ENCODE measurements around the gene CDK5.

CDK5 gene

GRCh38 chr7:151062399-151063211 is 4.9 kb upstream of the CDK5 start:
- H3K27ac ChIP-seq (ENCODE audit: low read depth in 2 of 2, low read length in 2 of 2), result peak overlapping the region; percentile 70 to 75
- H3K9ac ChIP-seq (ENCODE audit: low read depth in 1 of 2, low read length in 2 of 2), result peak overlapping the region in 1 of 2 donors; percentile 73
- peaks cover 16 to 25% of the 10 kb centered on the region in 2 donors for H3K36me3 ChIP-seq (ENCODE audit: control insufficient read depth in 2 of 2, insufficient read depth in 2 of 2, low read length in 2 of 2)
- H3K4me1 ChIP-seq (ENCODE audit: control insufficient read depth in 2 of 2, insufficient read depth in 2 of 2, low read length in 2 of 2), result peaks cover 37 to 39% of the 10 kb centered on the region in 2 donors
- no peaks in the 10 kb centered on the region for H3K9me3 ChIP-seq (ENCODE audit: control insufficient read depth in 2 of 2, low read length in 2 of 2)
- H3K4me3 ChIP-seq (ENCODE audit: low read length in 2 of 2), result peak overlapping the region; percentile 61 to 70
- H3K27me3 ChIP-seq (ENCODE audit: control insufficient read depth in 2 of 2, insufficient read depth in 2 of 2, low read length in 2 of 2), result no peaks in the 10 kb centered on the region

GRCh38 chr7:151062111-151062398 is 4.4 kb upstream of the CDK5 start:
- Histone ChIP-seq H3K9me3 (ENCODE audit: control insufficient read depth in 2 of 2, low read length in 2 of 2) (no peaks in the 10 kb centered on the region), H3K4me3 (ENCODE audit: low read length in 2 of 2) (peak overlapping the region in 1 of 2 donors; percentile 48), H3K36me3 (ENCODE audit: control insufficient read depth in 2 of 2, insufficient read depth in 2 of 2, low read length in 2 of 2) (peaks cover 13 to 20% of the 10 kb centered on the region in 2 donors), H3K27me3 (ENCODE audit: control insufficient read depth in 2 of 2, insufficient read depth in 2 of 2, low read length in 2 of 2) (no peaks in the 10 kb centered on the region), H3K9ac (ENCODE audit: low read depth in 1 of 2, low read length in 2 of 2) (no peak overlapping the region), H3K4me1 (ENCODE audit: control insufficient read depth in 2 of 2, insufficient read depth in 2 of 2, low read length in 2 of 2) (peaks cover 41 to 44% of the 10 kb centered on the region in 2 donors), H3K27ac (ENCODE audit: low read depth in 2 of 2, low read length in 2 of 2) (peak overlapping the region in 1 of 2 donors; percentile 70)

- Histone ChIP-seq H3K27ac (ENCODE audit: low read depth in 2 of 2, low read length in 2 of 2) (peak overlapping the region in 1 of 2 donors; percentile 70), H3K9me3 (ENCODE audit: control insufficient read depth in 2 of 2, low read length in 2 of 2) (no peaks in the 10 kb centered on the region), H3K4me1 (ENCODE audit: control insufficient read depth in 2 of 2, insufficient read depth in 2 of 2, low read length in 2 of 2) (peaks cover 47 to 49% of the 10 kb centered on the region in 2 donors), H3K9ac (ENCODE audit: low read depth in 1 of 2, low read length in 2 of 2) (peak overlapping the region in 1 of 2 donors; percentile 14), H3K27me3 (ENCODE audit: control insufficient read depth in 2 of 2, insufficient read depth in 2 of 2, low read length in 2 of 2) (no peaks in the 10 kb centered on the region), H3K36me3 (ENCODE audit: control insufficient read depth in 2 of 2, insufficient read depth in 2 of 2, low read length in 2 of 2) (peaks cover 9 to 18% of the 10 kb centered on the region in 2 donors), H3K4me3 (ENCODE audit: low read length in 2 of 2) (peak overlapping the region; percentile 19 to 86)
These were observed 3.8 kb upstream of the CDK5 start for GRCh38 chr7:151061213-151062110.

GRCh38 chr7:151060416-151061212 is 2.9 kb upstream of the CDK5 start:
- peak overlapping the region; percentile 63 to 90 for H3K9ac ChIP-seq (ENCODE audit: low read depth in 1 of 2, low read length in 2 of 2)
- peak overlapping the region; percentile 97 to 98 for H3K27ac ChIP-seq (ENCODE audit: low read depth in 2 of 2, low read length in 2 of 2)
- peaks cover 47 to 49% of the 10 kb centered on the region in 2 donors for H3K4me1 ChIP-seq (ENCODE audit: control insufficient read depth in 2 of 2, insufficient read depth in 2 of 2, low read length in 2 of 2)
- peak overlapping the region; percentile 86 to 98 for H3K4me3 ChIP-seq (ENCODE audit: low read length in 2 of 2)
- H3K27me3 ChIP-seq (ENCODE audit: control insufficient read depth in 2 of 2, insufficient read depth in 2 of 2, low read length in 2 of 2), result no peaks in the 10 kb centered on the region
- no peaks in the 10 kb centered on the region for H3K9me3 ChIP-seq (ENCODE audit: control insufficient read depth in 2 of 2, low read length in 2 of 2)
- H3K36me3 ChIP-seq (ENCODE audit: control insufficient read depth in 2 of 2, insufficient read depth in 2 of 2, low read length in 2 of 2), result peaks cover 5 to 15% of the 10 kb centered on the region in 2 donors

GRCh38 chr7:151060113-151060415 is 2.4 kb upstream of the CDK5 start:
- Histone ChIP-seq H3K27me3 (ENCODE audit: control insufficient read depth in 2 of 2, insufficient read depth in 2 of 2, low read length in 2 of 2) (no peaks in the 10 kb centered on the region), H3K36me3 (ENCODE audit: control insufficient read depth in 2 of 2, insufficient read depth in 2 of 2, low read length in 2 of 2) (peaks cover 3 to 10% of the 10 kb centered on the region in 2 donors), H3K9ac (ENCODE audit: low read depth in 1 of 2, low read length in 2 of 2) (peak overlapping the region; percentile 63 to 90), H3K4me3 (ENCODE audit: low read length in 2 of 2) (peak overlapping the region; percentile 86 to 98), H3K4me1 (ENCODE audit: control insufficient read depth in 2 of 2, insufficient read depth in 2 of 2, low read length in 2 of 2) (peaks cover 47 to 49% of the 10 kb centered on the region in 2 donors), H3K9me3 (ENCODE audit: control insufficient read depth in 2 of 2, low read length in 2 of 2) (no peaks in the 10 kb centered on the region), H3K27ac (ENCODE audit: low read depth in 2 of 2, low read length in 2 of 2) (peak overlapping the region; percentile 97 to 98)

- peak within 1 kb of the TSS; percentile 86 to 98 for H3K4me3 ChIP-seq (ENCODE audit: low read length in 2 of 2)
- peak within 1 kb of the TSS; percentile 88 to 90 for H3K9ac ChIP-seq (ENCODE audit: low read depth in 1 of 2, low read length in 2 of 2)
- peaks cover 0 to 6% of the 10 kb centered on the region in 2 donors for H3K36me3 ChIP-seq (ENCODE audit: control insufficient read depth in 2 of 2, insufficient read depth in 2 of 2, low read length in 2 of 2)
- peaks cover 47 to 49% of the 10 kb centered on the region in 2 donors for H3K4me1 ChIP-seq (ENCODE audit: control insufficient read depth in 2 of 2, insufficient read depth in 2 of 2, low read length in 2 of 2)
- H3K9me3 ChIP-seq (ENCODE audit: control insufficient read depth in 2 of 2, low read length in 2 of 2), result no peaks in the 10 kb centered on the region
- H3K27me3 ChIP-seq (ENCODE audit: control insufficient read depth in 2 of 2, insufficient read depth in 2 of 2, low read length in 2 of 2), result no peaks in the 10 kb centered on the region
- peak within 1 kb of the TSS; percentile 97 to 98 for H3K27ac ChIP-seq (ENCODE audit: low read depth in 2 of 2, low read length in 2 of 2)
These were observed 1.8 kb upstream of the CDK5 start, which contains the start of gene SLC4A2 for GRCh38 chr7:151059367-151060112. Gene SLC4A2 (plus strand): TSS chr7:151059589. CDS start chr7:151061988, 2,399 bp downstream.

GRCh38 chr7:151058781-151059366 is 1.2 kb upstream of the CDK5 start:
- peak overlapping the region; percentile 88 to 90 for H3K9ac ChIP-seq (ENCODE audit: low read depth in 1 of 2, low read length in 2 of 2)
- no peaks in the 10 kb centered on the region for H3K9me3 ChIP-seq (ENCODE audit: control insufficient read depth in 2 of 2, low read length in 2 of 2)
- H3K27ac ChIP-seq (ENCODE audit: low read depth in 2 of 2, low read length in 2 of 2), result peak overlapping the region; percentile 97 to 98
- H3K4me3 ChIP-seq (ENCODE audit: low read length in 2 of 2), result peak overlapping the region; percentile 86 to 98
- H3K4me1 ChIP-seq (ENCODE audit: control insufficient read depth in 2 of 2, insufficient read depth in 2 of 2, low read length in 2 of 2), result peaks cover 47 to 49% of the 10 kb centered on the region in 2 donors
- H3K27me3 ChIP-seq (ENCODE audit: control insufficient read depth in 2 of 2, insufficient read depth in 2 of 2, low read length in 2 of 2), result no peaks in the 10 kb centered on the region
- H3K36me3 ChIP-seq (ENCODE audit: control insufficient read depth in 2 of 2, insufficient read depth in 2 of 2, low read length in 2 of 2), result peaks cover 0 to under 1% of the 10 kb centered on the region in 2 donors

- no peaks in the 10 kb centered on the region for H3K36me3 ChIP-seq (ENCODE audit: control insufficient read depth in 2 of 2, insufficient read depth in 2 of 2, low read length in 2 of 2)
- peaks cover 44 to 47% of the 10 kb centered on the region in 2 donors for H3K4me1 ChIP-seq (ENCODE audit: control insufficient read depth in 2 of 2, insufficient read depth in 2 of 2, low read length in 2 of 2)
- peak overlapping the region; percentile 97 to 98 for H3K27ac ChIP-seq (ENCODE audit: low read depth in 2 of 2, low read length in 2 of 2)
- no peaks in the 10 kb centered on the region for H3K9me3 ChIP-seq (ENCODE audit: control insufficient read depth in 2 of 2, low read length in 2 of 2)
- peak overlapping the region; percentile 88 to 90 for H3K9ac ChIP-seq (ENCODE audit: low read depth in 1 of 2, low read length in 2 of 2)
- no peaks in the 10 kb centered on the region for H3K27me3 ChIP-seq (ENCODE audit: control insufficient read depth in 2 of 2, insufficient read depth in 2 of 2, low read length in 2 of 2)
- H3K4me3 ChIP-seq (ENCODE audit: low read length in 2 of 2), result peak overlapping the region; percentile 86 to 98
These were observed 488 bp upstream of the CDK5 start for GRCh38 chr7:151057989-151058780.

All from mucosa of rectum (tissue), 2 donors.